ENCODE measurements around the gene ATP2B1. TPM values are rescaled to one million over a fixed set of nuclear protein-coding genes. Genes with fewer than 3 reads are reported as not detected.

The ATP2B1 gene
- total and polyA plus RNA-seq, 2 of the 13 experiments (the other 11 are each of a cell fraction or from before 2014, with no cell fraction given) = 12.1 to 60.2 TPM

DNA sequence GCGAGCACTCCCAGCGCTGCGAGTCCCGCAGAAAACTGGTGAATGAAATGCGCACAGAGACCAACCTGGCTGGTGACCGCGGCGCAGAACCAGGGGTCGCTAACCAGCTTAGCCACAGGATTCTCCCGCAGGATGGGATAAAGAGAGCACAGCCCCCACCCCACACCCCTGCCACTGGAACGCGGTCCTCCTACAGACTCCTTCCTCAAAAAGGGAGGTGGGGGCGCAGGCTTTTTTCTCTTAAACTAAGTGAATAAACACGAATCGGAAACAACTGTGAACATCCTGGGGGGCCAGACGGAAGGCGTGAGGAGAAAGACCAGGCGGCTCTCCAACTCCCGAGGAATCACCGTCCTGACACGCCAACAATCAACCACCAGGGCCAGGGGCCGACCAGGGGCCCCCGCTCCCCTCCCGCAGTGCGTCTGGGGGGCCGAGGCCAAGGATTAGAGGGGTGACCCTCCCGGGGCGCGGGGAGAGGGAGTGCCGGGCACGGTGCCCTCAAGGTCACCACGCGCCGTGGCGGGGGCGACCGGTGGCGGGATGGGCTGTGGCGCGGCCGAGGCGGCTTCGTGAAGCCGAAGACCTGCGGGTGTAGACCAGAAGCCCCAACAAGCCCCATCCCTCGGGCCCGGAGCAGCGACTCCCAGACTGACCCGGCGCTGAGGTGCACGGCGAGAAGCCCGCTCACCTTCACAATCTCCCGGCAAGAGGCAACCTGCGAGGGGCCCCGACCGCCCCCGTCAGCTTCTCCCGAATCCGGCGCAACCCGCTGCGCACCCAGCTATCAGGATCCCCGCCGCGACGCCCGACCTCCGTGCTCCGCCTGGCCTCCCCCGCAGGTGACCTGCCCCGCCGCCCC lies 704 bp downstream of the ATP2B1 start (continued):
- TF ChIP-seq GFI1 (CRISPR knock-in tag; IDR thresholded peaks at IDR 0.05; ENCODE audit: borderline replicate concordance) (peak; percentile 48; the same call in 1 of the 2 replicates), ZBTB40 (IDR thresholded peaks at IDR 0.05) (no peak), ZBTB40 (CRISPR knock-in tag; IDR thresholded peaks at IDR 0.05) (no peak), RERE (CRISPR knock-in tag; IDR thresholded peaks at IDR 0.05; ENCODE audit: low read depth) (no peak), ARID2 (CRISPR knock-in tag; IDR thresholded peaks at IDR 0.05; ENCODE audit: borderline replicate concordance) (peak; percentile 16; the same call in 1 of the 2 replicates), ZSCAN25 (CRISPR knock-in tag; IDR thresholded peaks at IDR 0.05) (0 out of 2 replicates have a peak, but pooled peaks have one; percentile 49), ZNF709 (CRISPR knock-in tag; IDR thresholded peaks at IDR 0.05) (peak; percentile 18; the same call in 1 of the 2 replicates)
- TF ChIP-seq, protein P1, sequence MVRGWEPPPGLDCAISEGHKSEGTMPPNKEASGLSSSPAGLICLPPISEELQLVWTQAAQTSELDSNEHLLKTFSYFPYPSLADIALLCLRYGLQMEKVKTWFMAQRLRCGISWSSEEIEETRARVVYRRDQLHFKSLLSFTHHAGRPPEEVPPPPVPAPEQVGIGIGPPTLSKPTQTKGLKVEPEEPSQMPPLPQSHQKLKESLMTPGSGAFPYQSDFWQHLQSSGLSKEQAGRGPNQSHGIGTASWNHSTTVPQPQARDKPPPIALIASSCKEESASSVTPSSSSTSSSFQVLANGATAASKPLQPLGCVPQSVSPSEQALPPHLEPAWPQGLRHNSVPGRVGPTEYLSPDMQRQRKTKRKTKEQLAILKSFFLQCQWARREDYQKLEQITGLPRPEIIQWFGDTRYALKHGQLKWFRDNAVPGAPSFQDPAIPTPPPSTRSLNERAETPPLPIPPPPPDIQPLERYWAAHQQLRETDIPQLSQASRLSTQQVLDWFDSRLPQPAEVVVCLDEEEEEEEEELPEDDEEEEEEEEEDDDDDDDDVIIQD (CRISPR knock-in tag; IDR thresholded peaks at IDR 0.05; ENCODE audit: low read depth) = no peak
- TF ChIP-seq, protein P2, sequence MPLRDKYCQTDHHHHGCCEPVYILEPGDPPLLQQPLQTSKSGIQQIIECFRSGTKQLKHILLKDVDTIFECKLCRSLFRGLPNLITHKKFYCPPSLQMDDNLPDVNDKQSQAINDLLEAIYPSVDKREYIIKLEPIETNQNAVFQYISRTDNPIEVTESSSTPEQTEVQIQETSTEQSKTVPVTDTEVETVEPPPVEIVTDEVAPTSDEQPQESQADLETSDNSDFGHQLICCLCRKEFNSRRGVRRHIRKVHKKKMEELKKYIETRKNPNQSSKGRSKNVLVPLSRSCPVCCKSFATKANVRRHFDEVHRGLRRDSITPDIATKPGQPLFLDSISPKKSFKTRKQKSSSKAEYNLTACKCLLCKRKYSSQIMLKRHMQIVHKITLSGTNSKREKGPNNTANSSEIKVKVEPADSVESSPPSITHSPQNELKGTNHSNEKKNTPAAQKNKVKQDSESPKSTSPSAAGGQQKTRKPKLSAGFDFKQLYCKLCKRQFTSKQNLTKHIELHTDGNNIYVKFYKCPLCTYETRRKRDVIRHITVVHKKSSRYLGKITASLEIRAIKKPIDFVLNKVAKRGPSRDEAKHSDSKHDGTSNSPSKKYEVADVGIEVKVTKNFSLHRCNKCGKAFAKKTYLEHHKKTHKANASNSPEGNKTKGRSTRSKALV (CRISPR knock-in tag; IDR thresholded peaks at IDR 0.05) = peak; percentile 41; the same call in 1 of the 2 replicates
